Measurements from ENCODE around the gene RSPO3. TPM values are rescaled to one million over a fixed set of nuclear protein-coding genes. Genes with fewer than 3 reads are reported as not detected.

The RSPO3 gene
- total RNA-seq, 1 donor from 2014 or later: 0.53 TPM

DNA sequence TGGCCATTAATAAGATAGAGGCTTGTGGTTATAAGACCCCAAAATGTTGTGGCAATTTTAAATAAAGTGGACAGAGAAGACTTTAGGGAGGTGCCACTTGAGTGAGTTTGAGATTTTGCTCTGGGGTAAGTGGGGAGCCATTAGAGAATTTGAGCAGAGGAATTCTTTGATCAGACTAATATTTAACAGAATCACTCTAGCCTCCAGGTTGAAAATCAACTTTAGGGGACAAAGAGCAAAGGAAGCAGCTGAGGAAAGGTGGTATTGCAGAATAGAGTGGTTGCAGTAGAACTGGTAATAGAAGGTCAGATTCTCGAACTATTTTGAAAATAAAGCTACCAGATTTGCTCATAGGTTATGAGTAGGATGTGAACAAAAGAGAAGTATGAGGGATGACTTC is 97.5 kb downstream of the RSPO3 start:
- H3K36me3 ChIP-seq: no peaks in the 10 kb centered on the region
- no peak overlapping the region for H3K27ac ChIP-seq
- intact Hi-C loops (cut with DNase I): no loop called here
- no peak for DNase-seq (ENCODE audit: low spot score in 2 of 2)
- no peaks in the 10 kb centered on the region for H3K4me1 ChIP-seq
- H3K4me3 ChIP-seq: no peak overlapping the region
- H3K9me3 ChIP-seq: no peaks in the 10 kb centered on the region
- no peaks in the 10 kb centered on the region for H3K27me3 ChIP-seq
- TF ChIP-seq, protein P1, sequence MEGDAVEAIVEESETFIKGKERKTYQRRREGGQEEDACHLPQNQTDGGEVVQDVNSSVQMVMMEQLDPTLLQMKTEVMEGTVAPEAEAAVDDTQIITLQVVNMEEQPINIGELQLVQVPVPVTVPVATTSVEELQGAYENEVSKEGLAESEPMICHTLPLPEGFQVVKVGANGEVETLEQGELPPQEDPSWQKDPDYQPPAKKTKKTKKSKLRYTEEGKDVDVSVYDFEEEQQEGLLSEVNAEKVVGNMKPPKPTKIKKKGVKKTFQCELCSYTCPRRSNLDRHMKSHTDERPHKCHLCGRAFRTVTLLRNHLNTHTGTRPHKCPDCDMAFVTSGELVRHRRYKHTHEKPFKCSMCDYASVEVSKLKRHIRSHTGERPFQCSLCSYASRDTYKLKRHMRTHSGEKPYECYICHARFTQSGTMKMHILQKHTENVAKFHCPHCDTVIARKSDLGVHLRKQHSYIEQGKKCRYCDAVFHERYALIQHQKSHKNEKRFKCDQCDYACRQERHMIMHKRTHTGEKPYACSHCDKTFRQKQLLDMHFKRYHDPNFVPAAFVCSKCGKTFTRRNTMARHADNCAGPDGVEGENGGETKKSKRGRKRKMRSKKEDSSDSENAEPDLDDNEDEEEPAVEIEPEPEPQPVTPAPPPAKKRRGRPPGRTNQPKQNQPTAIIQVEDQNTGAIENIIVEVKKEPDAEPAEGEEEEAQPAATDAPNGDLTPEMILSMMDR (IDR thresholded peaks at IDR 0.05): no peak

DNA sequence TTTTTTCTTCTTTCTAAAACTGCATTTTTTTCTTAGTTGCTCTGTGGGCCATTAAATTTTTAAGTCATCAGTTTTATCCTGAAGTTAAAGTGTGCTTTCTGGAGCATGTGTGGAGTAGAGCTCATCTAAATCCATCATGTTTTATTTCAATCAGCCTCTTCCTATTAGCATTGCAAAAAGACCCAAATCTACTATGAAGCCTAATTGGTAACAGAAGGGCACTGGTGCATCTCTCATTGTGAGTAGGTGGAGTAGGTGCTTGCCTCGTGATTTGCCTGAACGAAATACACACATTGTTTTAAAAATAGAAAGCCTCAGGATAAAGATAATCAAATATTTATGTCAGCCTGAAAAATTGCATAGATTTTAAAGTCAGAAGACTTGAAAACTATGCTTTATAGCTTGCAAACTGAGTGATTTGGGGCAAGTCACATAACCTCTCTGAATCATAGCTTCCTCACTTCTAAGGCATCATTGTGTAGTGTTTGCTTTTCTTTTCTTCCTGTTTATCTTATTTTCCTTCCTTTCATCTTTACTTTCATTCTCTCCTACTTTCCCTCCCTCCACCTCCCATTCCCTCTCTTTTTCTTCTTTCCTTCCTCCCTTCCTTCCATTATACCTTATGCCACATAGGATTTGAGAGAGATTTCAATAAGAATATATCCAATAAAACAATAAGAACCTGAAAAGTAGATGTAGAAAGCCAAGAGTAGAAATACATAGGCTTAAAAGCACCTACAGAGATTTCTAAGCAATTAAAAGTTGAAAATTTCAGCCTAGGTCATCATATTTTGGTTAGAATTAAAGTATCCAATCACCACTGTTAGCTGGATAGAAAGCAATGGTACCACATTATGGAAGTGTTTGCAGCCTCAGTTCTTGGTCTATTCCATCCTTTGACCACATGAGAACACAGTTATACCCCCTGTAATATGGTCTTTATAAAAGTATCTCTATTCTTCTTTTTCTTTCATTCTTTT is 98.6 kb downstream of the RSPO3 start:
- no peaks in the 10 kb centered on the region for H3K9me3 ChIP-seq
- TF ChIP-seq, protein P1 (IDR thresholded peaks at IDR 0.05): no peak
- no peak for DNase-seq (ENCODE audit: low spot score in 2 of 2)
- H3K36me3 ChIP-seq: no peaks in the 10 kb centered on the region
- intact Hi-C loops (cut with DNase I): no loop called here
- H3K27me3 ChIP-seq: no peaks in the 10 kb centered on the region
- no peak overlapping the region for H3K4me3 ChIP-seq
- H3K4me1 ChIP-seq: no peaks in the 10 kb centered on the region
- no peak overlapping the region for H3K27ac ChIP-seq

- TF ChIP-seq, protein P1 (IDR thresholded peaks at IDR 0.05): no peak
- Histone ChIP-seq H3K4me3 (no peak overlapping the region), H3K4me1 (no peaks in the 10 kb centered on the region), H3K36me3 (no peaks in the 10 kb centered on the region), H3K27me3 (no peaks in the 10 kb centered on the region), H3K9me3 (no peaks in the 10 kb centered on the region), H3K27ac (no peak overlapping the region)
- intact Hi-C loops (cut with DNase I): no loop called here
- DNase-seq (ENCODE audit: low spot score in 2 of 2): no peak
Measured at GRCh38 chr6:127219869-127220268, 101.4 kb downstream of the RSPO3 start.

GRCh38 chr6:127221201-127221600 is 102.7 kb downstream of the RSPO3 start:
- no peak overlapping the region for H3K27ac ChIP-seq
- H3K9me3 ChIP-seq: no peaks in the 10 kb centered on the region
- intact Hi-C loops (cut with DNase I): no loop called here
- TF ChIP-seq, protein P1 (IDR thresholded peaks at IDR 0.05): no peak
- DNase-seq (ENCODE audit: low spot score in 2 of 2): no peak
- H3K27me3 ChIP-seq: no peaks in the 10 kb centered on the region
- H3K4me3 ChIP-seq: no peak overlapping the region
- H3K36me3 ChIP-seq: no peaks in the 10 kb centered on the region
- no peaks in the 10 kb centered on the region for H3K4me1 ChIP-seq

GRCh38 chr6:127222418-127222817 is 103.9 kb downstream of the RSPO3 start:
- Histone ChIP-seq H3K9me3 (no peaks in the 10 kb centered on the region), H3K4me3 (no peak overlapping the region)
- intact Hi-C loops (cut with DNase I): no loop called here

More at GRCh38 chr6:127222418-127222817, 103.9 kb downstream of the RSPO3 start:
- DNase-seq (ENCODE audit: low spot score in 2 of 2): no peak
- no peaks in the 10 kb centered on the region for H3K36me3 ChIP-seq
- H3K4me1 ChIP-seq: no peaks in the 10 kb centered on the region
- TF ChIP-seq, protein P1 (IDR thresholded peaks at IDR 0.05): no peak
- no peak overlapping the region for H3K27ac ChIP-seq
- H3K27me3 ChIP-seq: no peaks in the 10 kb centered on the region

Measured in ascending aorta (tissue), 2 donors.